HG03135 (cell line): ENCODE results near the gene CACNA2D3.
"Not testable (repeated sequence)": the region's sequence is repeated elsewhere in the genome, so short reads cannot be mapped to it uniquely, and the experiment has no call there.

Source experiments
- ATAC-seq: cut with Tn5 transposase; IDR thresholded peaks from one replicate; pipeline ENCODE4 v1.9.1; 2021; ENCODE audit warnings: mild to moderate bottlenecking, moderate library complexity; ENCODE audit not compliant: unreplicated experiment

Gene CACNA2D3

DNA sequence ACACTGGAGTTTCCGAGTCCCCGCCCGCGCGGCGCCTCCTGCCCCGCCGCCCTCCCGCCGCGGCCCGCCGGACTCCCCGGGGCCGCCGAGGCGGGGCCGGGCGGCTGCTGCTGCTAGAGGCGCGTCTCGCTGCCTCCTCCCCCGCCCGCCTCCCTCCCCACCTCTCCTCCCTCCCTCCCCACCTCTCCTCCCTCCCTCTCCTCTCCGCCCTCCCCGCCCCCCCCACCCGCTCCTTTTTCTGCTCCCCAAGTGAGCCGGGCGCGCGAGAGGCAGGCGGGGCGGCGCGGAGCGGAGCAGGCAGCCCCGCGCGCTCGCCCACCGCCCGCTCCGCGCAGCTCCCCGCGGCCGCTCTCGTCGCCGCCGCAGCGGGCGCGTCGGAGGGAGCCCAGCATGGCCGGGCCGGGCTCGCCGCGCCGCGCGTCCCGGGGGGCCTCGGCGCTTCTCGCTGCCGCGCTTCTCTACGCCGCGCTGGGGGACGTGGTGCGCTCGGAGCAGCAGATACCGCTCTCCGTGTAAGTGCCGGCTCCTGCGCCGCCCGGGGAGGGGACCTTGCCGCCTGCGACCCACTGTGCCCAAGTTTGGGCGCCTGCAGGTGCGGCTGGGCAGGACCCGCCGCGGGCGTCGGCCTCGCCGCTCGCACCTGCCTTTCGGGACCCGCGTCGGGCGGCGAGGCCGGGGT is at the start of gene CACNA2D3:
CACNA2D3 (plus strand) TSS at position 229 of the 679 bp plus-strand sequence.
- ATAC-seq, result no peak

DNA sequence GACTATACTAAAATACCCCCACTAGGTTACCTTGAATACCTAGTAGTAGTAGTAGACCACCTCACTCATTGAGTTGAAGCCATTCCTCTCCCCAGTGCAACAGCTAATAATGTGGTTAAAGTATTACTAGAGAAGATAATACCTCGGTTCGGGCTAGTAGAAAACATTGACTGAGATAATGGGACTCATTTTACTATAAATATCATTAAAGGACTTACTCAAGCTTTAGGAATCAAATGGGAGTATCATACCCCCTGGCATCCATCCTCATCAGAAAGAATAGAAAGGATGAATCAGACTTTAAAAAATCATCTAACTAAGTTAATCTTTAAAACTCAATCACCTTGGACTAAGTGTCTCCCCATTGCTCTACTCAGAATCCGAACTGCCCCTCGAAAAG is 49.0 kb upstream of the CACNA2D3 start:
- ATAC-seq, result no peak

DNA sequence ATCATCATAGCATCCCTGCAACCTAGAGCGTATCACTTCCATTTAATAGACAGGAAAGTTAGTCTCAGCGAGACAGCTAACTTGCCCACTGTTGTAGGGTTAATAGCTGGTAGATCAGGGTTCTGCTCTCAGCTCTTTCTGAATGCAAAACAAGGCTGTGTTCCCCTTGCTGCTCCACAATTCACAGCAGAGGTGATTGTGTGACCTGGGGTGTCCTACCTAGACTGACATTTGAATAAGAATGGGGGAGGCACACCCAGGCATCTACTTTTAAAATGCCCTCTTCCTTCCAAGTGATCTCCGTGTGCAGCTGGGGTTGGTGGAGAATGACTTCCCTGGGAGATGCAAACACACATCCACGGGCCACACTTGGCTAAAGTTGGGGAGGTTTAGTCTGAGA is 43.0 kb upstream of the CACNA2D3 start:
- no peak for ATAC-seq

DNA sequence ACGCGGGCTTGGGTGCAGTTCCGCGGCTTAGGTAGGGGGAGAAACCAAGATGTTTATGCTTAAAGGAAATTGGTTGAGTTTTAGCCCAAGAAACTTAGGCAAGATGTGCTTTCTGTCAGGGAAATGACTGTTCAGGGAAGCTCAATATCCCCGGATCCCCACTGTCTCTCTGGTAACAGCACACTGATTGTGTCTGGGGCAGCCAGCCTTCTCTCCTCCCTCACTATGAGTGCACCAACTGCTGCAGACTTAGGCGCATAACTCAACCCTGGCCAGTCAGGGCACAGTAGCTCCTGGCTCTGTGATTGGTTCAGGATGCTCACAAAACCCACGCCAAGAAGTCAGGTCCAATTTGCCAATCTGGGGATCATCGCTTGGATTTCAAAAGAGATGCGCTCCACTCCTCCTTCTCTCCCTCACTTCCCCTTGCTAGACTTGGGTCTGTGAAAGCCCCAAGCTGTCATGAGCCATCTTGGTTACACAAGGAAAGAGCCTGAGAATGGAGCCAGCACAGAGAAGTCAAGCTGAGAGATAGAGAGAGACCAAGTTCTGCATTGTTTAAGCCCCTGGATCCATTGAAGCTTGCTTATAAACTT is 42.5 kb upstream of the CACNA2D3 start:
- no peak for ATAC-seq

DNA sequence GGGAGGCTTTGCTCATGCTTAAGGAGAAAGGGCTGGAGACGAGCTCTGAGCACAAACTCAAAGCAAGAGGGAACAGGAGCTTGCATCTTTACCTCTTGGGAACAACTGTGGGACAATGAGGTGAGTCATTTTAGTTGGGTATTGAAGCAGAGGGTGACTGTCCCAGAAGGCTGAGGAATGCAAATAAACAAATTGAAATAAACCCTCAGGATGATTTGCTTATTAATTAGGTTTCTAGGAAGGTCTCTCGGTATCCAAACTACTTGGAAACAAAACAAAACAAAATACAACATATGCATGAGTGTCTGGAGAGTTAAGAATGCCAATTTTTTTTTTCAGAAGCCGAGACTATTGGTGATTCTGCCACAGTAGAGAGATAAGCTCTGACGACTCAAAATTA is 38.4 kb upstream of the CACNA2D3 start:
- no peak for ATAC-seq

DNA sequence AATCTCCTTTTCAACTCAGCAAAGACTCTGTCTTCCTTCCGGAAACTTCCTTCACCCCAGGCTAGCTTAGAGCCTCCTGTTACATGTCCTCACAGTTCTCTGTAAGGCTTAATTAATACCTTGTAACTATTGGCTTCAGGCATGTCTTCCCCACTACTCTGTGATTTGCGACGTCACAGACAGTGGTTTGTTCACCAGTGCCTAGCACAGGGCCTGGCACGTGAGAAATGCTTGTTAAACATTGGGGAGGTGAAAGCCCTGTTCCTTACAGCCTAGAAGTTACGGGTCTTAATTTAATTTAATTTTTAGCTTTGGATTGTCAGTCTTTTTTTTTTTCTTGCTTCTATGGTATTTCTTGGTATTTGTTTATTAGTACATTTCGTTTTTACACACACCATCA is 36.4 kb upstream of the CACNA2D3 start:
- ATAC-seq, result no peak

GRCh38 chr3:54086652-54087405 is 35.5 kb upstream of the CACNA2D3 start:
- ATAC-seq, result no peak

GRCh38 chr3:54087581-54088410 is 34.6 kb upstream of the CACNA2D3 start:
- ATAC-seq, result no peak

DNA sequence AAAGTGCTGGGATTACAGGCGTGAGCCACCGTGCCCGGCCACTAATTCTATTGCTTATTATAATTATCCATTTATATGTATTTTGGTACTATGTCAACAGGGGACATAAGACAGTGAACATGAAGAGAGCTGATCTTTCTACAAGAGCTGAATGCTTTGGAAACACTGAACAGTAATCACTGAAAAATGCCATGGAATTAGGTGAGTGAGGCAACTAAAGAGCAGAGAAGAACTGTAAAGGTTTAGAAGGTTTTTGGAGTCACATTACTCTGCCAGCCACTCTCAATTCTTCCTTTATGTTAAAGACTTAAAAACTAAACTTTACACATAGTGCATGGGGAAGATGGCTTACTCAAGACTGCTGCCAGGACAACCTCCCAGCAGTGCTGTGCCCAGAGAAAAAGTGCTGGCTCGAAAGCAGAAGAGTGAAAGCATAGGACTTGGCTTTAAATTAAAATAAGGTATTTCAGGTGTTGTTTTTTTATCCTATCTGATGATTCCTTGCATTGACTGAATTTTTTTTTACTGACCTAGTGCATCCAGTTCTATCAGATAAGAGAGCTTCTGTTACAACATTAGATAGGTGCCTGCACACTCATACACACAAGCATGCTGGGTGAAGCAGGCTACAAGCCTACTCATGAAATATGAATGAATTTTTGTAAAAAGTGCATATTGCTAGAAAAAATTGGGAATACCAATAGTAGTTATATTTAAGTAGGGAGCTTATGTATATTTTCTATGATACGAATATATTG is 28.7 kb upstream of the CACNA2D3 start:
- no peak for ATAC-seq

- no peak for ATAC-seq
Measured at GRCh38 chr3:54094926-54095325, 27.4 kb upstream of the CACNA2D3 start.

DNA sequence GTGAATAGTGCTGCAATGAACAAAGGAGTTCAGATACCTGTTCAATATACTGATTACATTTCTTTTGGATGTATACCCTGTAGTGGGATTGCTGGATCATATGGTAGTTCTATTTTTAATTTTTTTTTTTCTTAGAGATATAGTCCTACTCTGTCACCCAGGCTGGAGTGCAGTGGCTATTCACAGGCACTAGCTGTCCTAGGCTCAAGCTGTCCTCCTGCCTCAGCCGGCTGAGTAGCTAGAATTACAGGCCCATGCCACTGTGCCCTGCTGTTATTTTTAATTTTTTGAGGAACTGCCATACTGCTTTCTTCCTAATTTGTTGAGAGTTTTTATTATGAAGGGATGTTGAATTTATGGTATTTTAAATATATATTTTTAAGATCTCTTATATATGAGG is 23.0 kb upstream of the CACNA2D3 start:
- ATAC-seq, result no peak

- ATAC-seq, result no peak
Measured at GRCh38 chr3:54104084-54104483, 18.3 kb upstream of the CACNA2D3 start.

- ATAC-seq, result not testable (repeated sequence)
Measured at GRCh38 chr3:54116129-54116528, 6.2 kb upstream of the CACNA2D3 start.

- ATAC-seq, result no peak
Measured at GRCh38 chr3:54120657-54121413, 1.5 kb upstream of the CACNA2D3 start.

- ATAC-seq, result no peak
Measured at GRCh38 chr3:54121414-54122323, 683 bp upstream of the CACNA2D3 start.

DNA sequence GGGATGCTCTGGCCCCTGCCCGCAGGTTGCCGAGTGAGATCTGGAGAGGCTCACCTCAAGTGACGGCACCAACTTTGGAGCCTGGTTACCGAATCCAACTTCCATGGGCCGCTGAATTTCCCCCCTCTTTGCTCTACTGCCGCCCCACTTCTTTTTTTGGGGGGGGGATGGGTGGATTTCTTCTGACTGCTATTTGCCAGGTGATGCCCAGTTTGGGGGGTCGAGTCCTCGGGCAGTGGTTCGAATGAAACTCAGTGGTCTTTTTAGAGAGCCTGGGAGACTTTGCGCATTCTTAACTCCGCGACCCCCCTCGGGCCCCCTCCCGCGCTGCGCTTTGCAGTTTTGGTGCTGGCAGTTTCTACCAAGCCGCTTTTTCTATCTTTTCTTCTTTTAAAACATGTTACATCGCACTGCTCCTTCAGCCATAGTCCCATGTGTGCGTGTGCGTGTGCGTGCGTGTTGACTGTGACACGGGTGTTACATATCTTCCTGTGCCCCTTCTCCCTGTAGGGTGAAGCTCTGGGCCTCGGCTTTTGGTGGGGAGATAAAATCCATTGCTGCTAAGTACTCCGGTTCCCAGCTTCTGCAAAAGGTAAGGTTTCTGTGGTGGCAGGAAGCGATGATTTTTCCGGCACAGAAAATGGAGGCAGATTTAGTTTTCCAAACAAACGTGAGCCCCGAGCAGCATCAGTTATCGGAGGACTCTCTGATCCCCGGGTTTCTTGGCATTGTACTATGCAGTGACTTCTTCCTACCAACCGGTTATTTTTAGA is 837 bp downstream of the CACNA2D3 start:
- ATAC-seq, result no peak

GRCh38 chr3:54123776-54124196 is 1.4 kb downstream of the CACNA2D3 start:
- no peak for ATAC-seq

GRCh38 chr3:54125300-54125699 is 2.9 kb downstream of the CACNA2D3 start:
- ATAC-seq, result no peak
